Sigmoid colon (tissue), 4 donors: ENCODE results near the gene NTN3.

Experiments used
- EP300 ChIP-seq, 4 donors: sonication (generic); formaldehyde crosslinking; IDR thresholded peaks; one replicate each; pipeline ENCODE4 v1.6.1; 2017; ENCODE audit warnings: antibody characterized with exemption in 4 of 4
- POLR2A ChIP-seq, 2 donors: fragments of 450-650 bp; IDR thresholded peaks; one replicate each; pipeline ENCODE4 v1.6.1; 2016; ENCODE audit warnings: antibody characterized with exemption in 2 of 2, mild to moderate bottlenecking in 2 of 2, moderate library complexity in 2 of 2

- no peak for TF ChIP-seq POLR2A (IDR thresholded peaks at IDR 0.05)
- no peak for TF ChIP-seq EP300 (IDR thresholded peaks at IDR 0.05)
Measured at GRCh38 chr16:2422123-2422867, 48.8 kb upstream of the NTN3 start.
